H9 (cell line): ENCODE measurements around the gene MBTD1. TPM values are rescaled to one million over a fixed set of nuclear protein-coding genes. Genes with fewer than 3 reads are reported as not detected.

Source experiments
- DNase-seq: peaks from one replicate; pipeline ENCODE4 v3.0.0-alpha.2; 2017
- H2AFZ ChIP-seq: one replicate; pipeline ENCODE4 v1.6.1; 2013; ENCODE audit warnings: mild to moderate bottlenecking, low read length, control low read depth, moderate library complexity
- H2AK5ac ChIP-seq: 2 replicates; pipeline ENCODE4 v1.6.1; 2013; ENCODE audit warnings: low read length, control low read depth, mixed read lengths; ENCODE audit not compliant: insufficient read length
- H2BK120ac ChIP-seq: one replicate; pipeline ENCODE4 v1.6.1; 2013; ENCODE audit warnings: low read depth, mild to moderate bottlenecking, low read length, control low read depth, inconsistent platforms; ENCODE audit not compliant: poor library complexity, severe bottlenecking
- H2BK12ac ChIP-seq: 2 replicates; pipeline ENCODE4 v1.6.1; 2013; ENCODE audit warnings: low read length, control low read depth, mixed read lengths, low read depth; ENCODE audit not compliant: insufficient read length
- H2BK15ac ChIP-seq: 2 replicates; pipeline ENCODE4 v1.6.1; 2013; ENCODE audit warnings: low read depth, low read length, control low read depth
- H2BK20ac ChIP-seq: one replicate; pipeline ENCODE4 v1.6.1; 2013; ENCODE audit warnings: low read depth, mild to moderate bottlenecking, low read length, control low read depth, inconsistent platforms; ENCODE audit not compliant: poor library complexity, severe bottlenecking
- H2BK5ac ChIP-seq: 2 replicates; pipeline ENCODE4 v1.6.1; 2013; ENCODE audit warnings: low read length, control low read depth, mixed read lengths; ENCODE audit not compliant: insufficient read length
- H3K14ac ChIP-seq: 2 replicates; pipeline ENCODE4 v1.6.1; 2013; ENCODE audit warnings: low read length, control low read depth; ENCODE audit not compliant: insufficient read depth
- H3K18ac ChIP-seq: 2 replicates; pipeline ENCODE4 v1.6.1; 2013; ENCODE audit warnings: low read depth, mild to moderate bottlenecking, mixed read lengths, low read length, control low read depth; ENCODE audit not compliant: insufficient read length
- H3K23ac ChIP-seq: 2 replicates; pipeline ENCODE4 v1.6.1; 2013; ENCODE audit warnings: low read length, control low read depth, mixed read lengths, low read depth; ENCODE audit not compliant: insufficient read length
- H3K23me2 ChIP-seq: 2 replicates; pipeline ENCODE4 v1.6.1; 2013; ENCODE audit warnings: low read depth, mild to moderate bottlenecking, mixed read lengths, low read length, control low read depth; ENCODE audit not compliant: insufficient read length, poor library complexity, severe bottlenecking
- H3K27ac ChIP-seq: 2 replicates; pipeline ENCODE4 v1.5.1; 2013; ENCODE audit warnings: low read length, control low read depth, mixed read lengths, low read depth; ENCODE audit not compliant: insufficient read length
- H3K27me3 ChIP-seq: 2 replicates; pipeline ENCODE4 v1.6.1; 2013; ENCODE audit warnings: low read length, control low read depth, inconsistent platforms; ENCODE audit not compliant: insufficient read depth
- H3K4ac ChIP-seq: 2 replicates; pipeline ENCODE4 v1.6.1; 2013; ENCODE audit warnings: low read depth, mild to moderate bottlenecking, control low read depth, inconsistent platforms, low read length, moderate library complexity
- H3K4me1 ChIP-seq: 2 replicates; pipeline ENCODE4 v1.6.1; 2013; ENCODE audit warnings: low read length, control low read depth, inconsistent platforms; ENCODE audit not compliant: insufficient read depth
- H3K4me2 ChIP-seq: 2 replicates; pipeline ENCODE4 v1.6.1; 2013; ENCODE audit warnings: low read length, control low read depth, mixed read lengths; ENCODE audit not compliant: insufficient read length, insufficient read depth
- H3K56ac ChIP-seq: 2 replicates; pipeline ENCODE4 v1.6.1; 2013; ENCODE audit warnings: low read depth, mild to moderate bottlenecking, mixed read lengths, low read length, control low read depth; ENCODE audit not compliant: insufficient read length
- H3K79me1 ChIP-seq: 2 replicates; pipeline ENCODE4 v1.6.1; 2013; ENCODE audit warnings: low read depth, mild to moderate bottlenecking, moderate library complexity, low read length, control low read depth, inconsistent platforms; ENCODE audit not compliant: insufficient read depth, poor library complexity, severe bottlenecking
- H3K79me2 ChIP-seq: 2 replicates; pipeline ENCODE4 v1.6.1; 2013; ENCODE audit warnings: low read length, control low read depth, inconsistent platforms; ENCODE audit not compliant: insufficient read depth
- H3K9ac ChIP-seq: 2 replicates; pipeline ENCODE4 v1.6.1; 2013; ENCODE audit warnings: low read length, control low read depth, mixed read lengths; ENCODE audit not compliant: insufficient read length; ENCODE audit errors: extremely low read depth
- H3K9me3 ChIP-seq: one replicate; pipeline ENCODE4 v1.6.1; 2013; ENCODE audit warnings: low read depth, low read length, inconsistent platforms; ENCODE audit not compliant: control insufficient read depth
- H3T11ph ChIP-seq: one replicate; pipeline ENCODE4 v1.6.1; 2013; ENCODE audit warnings: mild to moderate bottlenecking, low read length, control low read depth, inconsistent platforms
- H4K20me1 ChIP-seq: one replicate; pipeline ENCODE4 v1.6.1; 2013; ENCODE audit not compliant: control insufficient read depth, insufficient read length, insufficient read depth
- H4K5ac ChIP-seq: 2 replicates; pipeline ENCODE4 v1.6.1; 2013; ENCODE audit warnings: low read depth, mild to moderate bottlenecking, mixed read lengths, low read length, control low read depth; ENCODE audit not compliant: insufficient read length
- H4K8ac ChIP-seq: replicated peaks from 2 replicates; pipeline ENCODE4 v1.6.1; 2013; ENCODE audit warnings: low read length, control low read depth, mixed read lengths, low read depth; ENCODE audit not compliant: insufficient read length
- H4K91ac ChIP-seq: 2 replicates; pipeline ENCODE4 v1.6.1; 2013; ENCODE audit warnings: low read depth, mild to moderate bottlenecking, moderate library complexity, mixed read lengths, low read length, control low read depth; ENCODE audit not compliant: insufficient read length
- H3K27ac Mint-ChIP-seq, 3 experiments: 2 replicates in 2 of 3; 3 replicates in 1 of 3; pipeline ENCODE4 v1.8.0; 2020 to 2021; ENCODE audit warnings: mixed read lengths in 3 of 3, mild to moderate bottlenecking in 1 of 3, moderate library complexity in 1 of 3
- H3K27me3 Mint-ChIP-seq: 2 replicates; pipeline ENCODE4 v1.8.0; 2021; ENCODE audit warnings: low read depth, mild to moderate bottlenecking, moderate library complexity, mixed read lengths
- H3K36me3 Mint-ChIP-seq, 3 experiments: 2 replicates in 2 of 3; 3 replicates in 1 of 3; pipeline ENCODE4 v1.8.0; 2020 to 2021; ENCODE audit warnings: low read depth in 3 of 3, mixed read lengths in 3 of 3; ENCODE audit not compliant: insufficient read depth in 1 of 3
- H3K4me1 Mint-ChIP-seq, 2 experiments: 2 replicates each; pipeline ENCODE4 v1.8.0; 2020; ENCODE audit warnings: mixed read lengths in 2 of 2
- H3K4me3 Mint-ChIP-seq, 2 experiments: 2 replicates in 1 of 2; 3 replicates in 1 of 2; pipeline ENCODE4 v1.8.0; 2020 to 2021; ENCODE audit warnings: mild to moderate bottlenecking in 2 of 2, mixed read lengths in 2 of 2, moderate library complexity in 1 of 2
- H3K9me3 Mint-ChIP-seq, 2 experiments: 2 replicates in 1 of 2; 3 replicates in 1 of 2; pipeline ENCODE4 v1.8.0; 2020; ENCODE audit warnings: mild to moderate bottlenecking in 2 of 2, mixed read lengths in 2 of 2, moderate library complexity in 1 of 2
- CTCF ChIP-seq: fragments of 200-600 bp; sonication (generic); conservative IDR thresholded peaks from 3 replicates; pipeline ENCODE4 v1.8.0; 2021; ENCODE audit warnings: antibody characterized with exemption, mild to moderate bottlenecking
- WGBS: extraction: QIAGEN DNeasy Blood & Tissue Kit; methylation state at CpG from one replicate; pipeline ENCODE4 v1.1.7; 2013; ENCODE audit warnings: missing lambda C conversion rate, low lambda C conversion rate, mixed read lengths; ENCODE audit not compliant: insufficient read length; ENCODE audit errors: extremely low coverage; 5-methylcytosine and 5-hydroxymethylcytosine counted together
- total RNA-seq: library from RNA; stranded (reverse); gene quantifications from 2 replicates; pipeline ENCODE4 v1.2.1, GENCODE V29; 2021

The MBTD1 gene
- total RNA-seq, 1 experiment from 2014 or later: 49.6 TPM

DNA sequence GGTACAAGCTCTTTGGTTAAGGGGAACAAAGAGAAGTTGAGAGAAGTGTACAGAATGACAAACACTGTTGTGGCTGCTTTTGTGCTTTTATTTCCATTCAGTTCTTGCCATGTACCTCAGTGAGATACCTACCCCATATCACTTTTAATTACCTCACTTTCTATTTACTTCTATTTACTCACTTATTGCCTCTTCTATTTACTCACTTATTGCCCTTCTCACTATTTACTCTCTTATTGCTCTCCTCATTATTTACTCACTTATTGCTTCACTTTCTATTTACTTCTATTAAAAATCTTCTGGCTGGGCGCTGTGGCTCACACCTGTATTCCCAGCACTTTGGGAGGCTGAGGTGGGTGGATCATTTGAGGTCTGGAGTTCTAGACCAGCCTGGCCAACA, 41.9 kb downstream of the MBTD1 start:
- Histone ChIP-seq H3K56ac (no peak overlapping the region), H2BK20ac (no peak overlapping the region), H4K8ac (no peak overlapping the region), H3K27me3 (no peaks in the 10 kb centered on the region), H3K23ac (no peak overlapping the region), H2AFZ (no peak overlapping the region), H3K4me1 (no peaks in the 10 kb centered on the region), H3K4ac (no peak overlapping the region), H3K14ac (no peak overlapping the region), H3K23me2 (no peaks in the 10 kb centered on the region), H4K91ac (no peak overlapping the region), H3K27ac (no peak overlapping the region), H3K18ac (no peak overlapping the region), H3T11ph (no peak overlapping the region), H2BK12ac (no peak overlapping the region), H4K5ac (no peak overlapping the region), H3K4me2 (no peak overlapping the region), H3K79me2 (no peaks in the 10 kb centered on the region), H4K20me1 (no peaks in the 10 kb centered on the region), H2BK15ac (no peak overlapping the region), H2BK5ac (no peak overlapping the region), H3K9me3 (no peaks in the 10 kb centered on the region), H3K79me1 (no peaks in the 10 kb centered on the region), H2BK120ac (no peak overlapping the region), H3K9ac (no peak overlapping the region), H2AK5ac (no peak overlapping the region)
- no peak for TF ChIP-seq CTCF
- Mint-ChIP-seq H3K4me1 (no peaks in the 10 kb centered on the region), H3K27me3 (no peaks in the 10 kb centered on the region), H3K36me3 (peaks cover 17 to 82% (median 74%) of the 10 kb centered on the region in 3 experiments; a peak in 6 of 7 replicates), H3K4me3 (no peak overlapping the region), H3K27ac (no peak overlapping the region), H3K9me3 (no peaks in the 10 kb centered on the region)
- no CpG with 5 or more reads among the region's 1 CpG for WGBS
- DNase-seq: no peak
